AG04450 (cell line): ENCODE measurements around the gene ARSI. TPM values are rescaled to one million over a fixed set of nuclear protein-coding genes. Genes with fewer than 3 reads are reported as not detected.

ENCODE experiments used
- CTCF ChIA-PET: fragments of 300-600, 350-600 bp; formaldehyde crosslinking; extraction: SDS; loops from one replicate; lab custom pipeline; 2022; ENCODE audit warnings: antibody characterized with exemption, inconsistent platforms; lab: Charles Lee
- POLR2A ChIA-PET: fragments of 350-600 bp; formaldehyde crosslinking; extraction: SDS; loops from one replicate; lab custom pipeline; 2021; ENCODE audit warnings: antibody characterized with exemption, inconsistent platforms; lab: Yijun Ruan, JAX
- DNase-seq: peaks from one replicate; pipeline ENCODE4 v3.0.0-alpha.2; 2011; ENCODE audit warnings: low read depth, low spot score
- H3K27ac ChIP-seq: one replicate; pipeline ENCODE4 v1.5.1; 2012; ENCODE audit warnings: low read depth, low read length, control low read depth
- H3K27me3 ChIP-seq: one replicate; pipeline ENCODE4 v1.6.0; 2012; ENCODE audit warnings: low read length; ENCODE audit not compliant: control insufficient read depth, insufficient read depth
- H3K4me3 ChIP-seq: 2 replicates; pipeline ENCODE4 v1.5.1; 2011; ENCODE audit warnings: mild to moderate bottlenecking, low read depth, low read length, control low read depth
- H3K9me3 ChIP-seq: 2 replicates; pipeline ENCODE4 v1.5.1; 2012; ENCODE audit warnings: low read length; ENCODE audit not compliant: control insufficient read depth, insufficient read depth
- CTCF ChIP-seq: IDR thresholded peaks from 2 replicates; pipeline ENCODE4 v1.5.1; 2011; ENCODE audit warnings: low read depth, low read length, control low read depth, inconsistent platforms
- polyA plus RNA-seq: library from polyadenylated mRNA; depleted of rRNA; stranded (reverse); fragments of >200 nt; gene quantifications from 2 replicates; pipeline ENCODE4 v1.2.3, GENCODE V29; 2011

ARSI gene
- polyA plus RNA-seq, 1 experiment: 11.3 TPM

GRCh38 chr5:150294551-150295071 lies 8.1 kb downstream of the ARSI start:
- H3K4me3 ChIP-seq: no peak overlapping the region
- H3K27ac ChIP-seq: no peak overlapping the region
- ChIA-PET CTCF (interaction anchor here (0.9 to 1.6 kb wide), 2 partner anchors 24 to 56 kb away, joined by 4 read pairs; no protein-coding TSS in a partner anchor), POLR2A (interaction anchor here (0.5 kb wide), 1 partner anchor 401 kb away, joined by 4 read pairs; no protein-coding TSS in a partner anchor)
- no peak for TF ChIP-seq CTCF
- no peaks in the 10 kb centered on the region; the same call in 1 of the 2 replicates for H3K9me3 ChIP-seq
- H3K27me3 ChIP-seq: no peaks in the 10 kb centered on the region
- no peak for DNase-seq

- POLR2A ChIA-PET: interaction anchor here (0.6 kb wide), 1 partner anchor 147 kb away, joined by 4 read pairs; no protein-coding TSS in a partner anchor
- H3K27me3 ChIP-seq: no peaks in the 10 kb centered on the region
- DNase-seq: no peak
Observed at GRCh38 chr5:150293091-150293941, 9.4 kb downstream of the ARSI start.

GRCh38 chr5:150291388-150292385 lies 11.0 kb downstream of the ARSI start:
- POLR2A ChIA-PET: interaction anchor here (0.6 kb wide), 1 partner anchor 94 kb away, joined by 3 read pairs; no protein-coding TSS in a partner anchor
- CTCF ChIA-PET: interaction anchor here (1.3 kb wide), 1 partner anchor 11 kb away, joined by 4 read pairs; the partner anchor contains the start of gene ARSI
- H3K9me3 ChIP-seq: no peaks in the 10 kb centered on the region; the same call in 1 of the 2 replicates
- no peak for TF ChIP-seq CTCF
- H3K27me3 ChIP-seq: no peaks in the 10 kb centered on the region
- H3K27ac ChIP-seq: no peak overlapping the region
- DNase-seq: no peak
- H3K4me3 ChIP-seq: no peak overlapping the region

More at GRCh38 chr5:150293091-150293941, 9.4 kb downstream of the ARSI start:
- Histone ChIP-seq H3K27ac (no peak overlapping the region), H3K9me3 (no peaks in the 10 kb centered on the region; the same call in 1 of the 2 replicates), H3K4me3 (no peak overlapping the region)
- no peak for TF ChIP-seq CTCF
- CTCF ChIA-PET: interaction anchor here (1.3 kb wide), 1 partner anchor 9 kb away, joined by 4 read pairs; the partner anchor contains the start of gene ARSI

GRCh38 chr5:150289551-150290390 lies 12.9 kb downstream of the ARSI start, which contains the start of gene CAMK2A:
Gene CAMK2A (minus strand): TSS chr5:150289773. CDS start chr5:150289625, 148 bp downstream.
- no peak for TF ChIP-seq CTCF
- H3K4me3 ChIP-seq: no peak within 1 kb of the TSS
- POLR2A ChIA-PET: interaction anchor here (0.7 kb wide), 2 partner anchors 30 to 94 kb away, joined by 9 to 12 read pairs; no protein-coding TSS in a partner anchor
- no peaks in the 10 kb centered on the region; the same call in 1 of the 2 replicates for H3K9me3 ChIP-seq
- DNase-seq: no peak
- no peak within 1 kb of the TSS for H3K27ac ChIP-seq
- H3K27me3 ChIP-seq: no peaks in the 10 kb centered on the region
- CTCF ChIA-PET: no interaction called here
